HG02623 (cell line): ENCODE results near the gene TADA2A.

Experiments used
- ATAC-seq: cut with Tn5 transposase; IDR thresholded peaks from one replicate; pipeline ENCODE4 v1.9.1; 2021; ENCODE audit warnings: moderate library complexity; ENCODE audit not compliant: unreplicated experiment

The TADA2A gene

GRCh38 chr17:37521821-37522220 is 115.1 kb downstream of the TADA2A start:
- ATAC-seq: no peak

- no peak for ATAC-seq
These were observed 117.1 kb downstream of the TADA2A start for GRCh38 chr17:37523715-37524219.

- ATAC-seq: no peak
These were observed 120.7 kb downstream of the TADA2A start for GRCh38 chr17:37527249-37527851.
